Fibroblast of pulmonary artery (primary cell): Measurements from ENCODE around the gene MUC4.
"Not testable (repeated sequence)": the region's sequence is repeated elsewhere in the genome, so short reads cannot be mapped to it uniquely, and the experiment has no call there.

Source experiments
- DNase-seq: peaks from one replicate; pipeline ENCODE4 v3.0.0-alpha.2; 2010; ENCODE audit warnings: low read depth
- H3K4me3 ChIP-seq: replicated peaks from 2 replicates; pipeline ENCODE4 v1.5.1; 2011; ENCODE audit warnings: low read depth, mild to moderate bottlenecking, control low read depth, low read length, moderate library complexity
- CTCF ChIP-seq: IDR thresholded peaks from 2 replicates; pipeline ENCODE4 v1.5.1; 2011; ENCODE audit warnings: mild to moderate bottlenecking, control low read depth, low read length, inconsistent platforms; ENCODE audit errors: missing control alignments

The MUC4 gene

GRCh38 chr3:195809291-195809785 is 2.4 kb downstream of the MUC4 start:
- DNase-seq: no peak
- H3K4me3 ChIP-seq: no peak overlapping the region
- no peak for TF ChIP-seq CTCF

DNA sequence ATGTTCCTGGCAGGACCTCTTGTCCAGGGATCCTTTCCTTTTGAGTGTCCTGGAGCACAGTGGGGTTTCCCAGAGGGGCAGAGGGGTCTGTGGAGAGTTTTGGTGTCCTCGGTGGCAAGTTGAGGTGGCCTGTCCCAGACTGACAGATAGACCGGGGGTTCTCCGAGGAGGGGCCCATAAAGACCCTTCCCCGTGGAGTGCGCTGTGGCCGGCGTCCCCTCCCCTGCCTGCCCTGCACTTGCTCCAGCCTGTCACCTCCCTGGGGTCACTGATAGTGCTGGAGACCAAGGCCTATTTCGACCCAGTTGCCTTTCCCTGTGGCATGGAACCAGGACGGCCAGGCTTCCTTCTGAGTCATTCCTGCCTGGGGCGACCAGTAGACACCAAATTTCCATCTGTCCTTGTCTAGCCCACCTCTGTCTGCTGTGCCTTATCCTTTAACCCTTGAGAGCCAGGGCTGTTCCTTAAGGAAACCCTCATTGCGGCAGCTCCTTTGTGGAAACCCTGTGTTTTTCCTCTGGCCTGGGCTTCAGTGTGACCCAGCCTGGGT is 2.9 kb downstream of the MUC4 start:
- TF ChIP-seq CTCF: no peak
- H3K4me3 ChIP-seq: no peak overlapping the region
- no peak for DNase-seq

DNA sequence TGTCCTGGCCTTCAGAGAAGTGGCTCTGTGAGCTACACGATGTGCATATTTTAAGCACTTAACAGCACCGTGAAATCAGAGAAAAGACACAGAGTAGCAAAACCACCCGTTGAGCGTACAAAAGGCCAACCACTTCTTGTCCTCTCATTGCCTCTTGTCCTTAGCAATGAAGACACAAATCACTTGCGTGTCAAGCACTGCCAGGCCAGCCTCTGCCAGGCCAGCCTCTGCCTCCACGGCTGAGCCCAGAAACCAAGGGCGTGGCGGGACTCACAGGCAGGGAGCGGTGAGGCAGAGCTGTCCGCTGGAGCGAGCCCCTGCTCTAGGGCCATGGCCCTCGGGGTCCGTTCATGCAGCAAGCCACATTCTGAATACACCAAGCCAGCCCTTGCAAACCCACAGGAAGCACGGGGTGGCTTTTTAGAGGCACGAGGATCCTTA is 4.0 kb downstream of the MUC4 start:
- no peak overlapping the region for H3K4me3 ChIP-seq
- no peak for DNase-seq
- no peak for TF ChIP-seq CTCF

DNA sequence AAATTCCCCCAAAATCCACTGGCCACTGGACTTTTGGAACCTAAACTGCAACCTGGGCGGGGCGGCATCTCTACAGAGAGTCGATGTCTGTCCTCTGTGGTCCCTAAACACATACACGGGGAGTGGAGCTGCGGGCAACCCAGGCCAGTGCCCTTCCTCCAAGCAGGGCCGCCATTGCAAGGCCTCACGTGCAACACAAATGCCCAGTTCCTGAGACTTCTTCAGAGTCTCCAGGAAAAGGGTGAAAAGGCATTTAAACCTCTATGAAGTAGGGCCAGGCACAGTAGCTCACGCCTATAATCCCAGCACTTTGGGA is 4.9 kb downstream of the MUC4 start:
- no peak for TF ChIP-seq CTCF
- H3K4me3 ChIP-seq: no peak overlapping the region

GRCh38 chr3:195806211-195806915 is 5.4 kb downstream of the MUC4 start:
- no peak for TF ChIP-seq CTCF
- DNase-seq: no peak
- no peak overlapping the region for H3K4me3 ChIP-seq

More for the DNA sequence above, 4.9 kb downstream of the MUC4 start:
- no peak for DNase-seq

DNA sequence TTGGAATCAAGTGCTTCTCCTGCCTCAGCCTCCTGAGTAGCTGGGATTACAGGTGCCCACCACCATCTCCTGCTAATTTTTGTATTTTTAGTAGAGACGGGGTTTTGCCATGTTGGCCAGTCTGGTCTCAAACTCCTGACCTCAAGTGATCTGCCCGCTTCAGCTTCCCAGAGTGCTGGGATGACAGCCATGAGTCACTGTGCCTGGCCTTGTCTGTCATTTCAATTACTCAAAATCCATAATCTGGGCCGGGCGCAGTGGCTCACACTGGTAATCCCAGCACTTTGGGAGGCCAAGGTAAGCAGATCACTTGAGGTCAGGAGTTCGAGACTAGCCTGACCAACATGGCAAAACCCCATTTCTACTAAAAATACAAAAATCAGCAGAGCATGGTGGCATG is 6.1 kb downstream of the MUC4 start:
- not testable (repeated sequence) for DNase-seq, H3K4me3 ChIP-seq

DNA sequence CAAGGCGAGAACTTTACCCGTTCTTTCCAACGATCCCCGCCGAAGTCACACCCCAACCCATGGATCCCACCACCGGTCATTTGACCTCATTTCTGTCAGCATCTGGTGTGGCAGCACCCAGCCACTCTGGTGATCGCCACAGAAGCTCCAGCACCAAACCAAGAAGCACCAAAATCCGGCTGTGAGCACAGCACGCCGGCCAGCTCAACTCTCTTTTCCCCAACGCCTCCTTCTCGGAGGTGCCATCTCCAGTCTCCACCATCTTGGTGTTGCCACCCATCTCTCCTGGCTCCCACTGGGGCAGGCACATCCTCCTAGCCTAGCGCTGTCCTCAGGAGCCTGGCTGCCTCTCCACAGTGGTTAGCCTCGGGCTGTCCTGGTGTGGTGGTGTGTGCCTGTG is 6.5 kb downstream of the MUC4 start:
- TF ChIP-seq CTCF: no peak
- no peak overlapping the region for H3K4me3 ChIP-seq
- DNase-seq: no peak
